ENCODE measurements around the gene FTH1.
A peak's percentile ranks its signal among the peaks of the same experiment; 100 is the strongest.

Gene FTH1

DNA sequence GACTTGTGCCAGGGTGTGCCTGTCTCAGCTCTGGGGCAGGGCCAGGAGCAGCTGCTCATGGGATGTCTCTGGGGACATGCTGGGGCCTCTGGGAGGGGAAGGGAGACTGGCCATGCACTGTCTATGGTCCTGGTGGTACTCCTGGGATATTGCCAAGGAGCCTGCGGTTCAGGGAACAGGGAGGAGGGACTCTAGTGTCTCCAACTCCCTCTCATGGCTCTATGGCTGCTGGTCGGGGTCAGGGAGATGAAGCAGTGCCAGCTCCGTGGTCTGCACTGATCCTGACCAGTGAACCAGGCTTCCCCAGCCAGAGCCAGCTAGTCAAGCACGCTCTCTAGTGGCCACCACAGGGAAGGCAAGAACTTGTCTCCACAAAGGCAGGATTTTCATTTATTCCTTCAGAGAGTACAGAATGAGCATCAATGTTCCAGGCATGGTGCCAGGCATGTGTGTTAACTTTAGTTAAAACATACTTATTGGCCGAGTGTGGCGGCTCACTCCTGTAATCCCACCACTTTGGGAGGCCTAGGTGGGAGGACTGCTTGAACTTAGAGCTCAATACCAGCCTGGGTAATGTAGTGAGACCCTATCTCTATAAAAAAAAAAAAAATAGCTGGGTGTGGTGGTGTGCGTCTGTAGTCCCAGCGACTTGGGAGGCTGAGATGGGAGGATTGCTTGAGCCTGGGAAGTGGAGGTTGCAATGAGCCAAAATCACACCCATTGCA, 19.8 kb downstream of the FTH1 start:
- DNase-seq, result peak; percentile 28

DNA sequence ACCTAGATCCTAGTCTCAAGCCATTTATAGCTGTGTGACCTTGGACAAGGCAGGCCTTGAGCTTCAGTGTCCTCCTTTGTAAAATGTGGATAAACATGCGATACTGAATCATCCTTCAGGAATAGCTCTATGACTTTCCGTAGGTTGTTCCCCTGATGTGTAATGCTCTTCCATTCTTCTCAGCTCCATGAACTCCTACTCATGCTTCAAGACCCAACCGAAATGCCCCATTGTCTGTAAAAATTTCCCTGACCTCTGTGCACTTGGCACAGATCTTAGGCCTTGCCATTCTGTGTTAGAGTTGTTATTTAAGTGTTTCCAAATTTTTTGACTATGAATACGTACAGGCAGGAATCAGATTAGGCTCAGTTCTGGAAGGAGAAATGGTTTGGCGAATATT, 20.5 kb downstream of the FTH1 start:
- no peak for DNase-seq

DNA sequence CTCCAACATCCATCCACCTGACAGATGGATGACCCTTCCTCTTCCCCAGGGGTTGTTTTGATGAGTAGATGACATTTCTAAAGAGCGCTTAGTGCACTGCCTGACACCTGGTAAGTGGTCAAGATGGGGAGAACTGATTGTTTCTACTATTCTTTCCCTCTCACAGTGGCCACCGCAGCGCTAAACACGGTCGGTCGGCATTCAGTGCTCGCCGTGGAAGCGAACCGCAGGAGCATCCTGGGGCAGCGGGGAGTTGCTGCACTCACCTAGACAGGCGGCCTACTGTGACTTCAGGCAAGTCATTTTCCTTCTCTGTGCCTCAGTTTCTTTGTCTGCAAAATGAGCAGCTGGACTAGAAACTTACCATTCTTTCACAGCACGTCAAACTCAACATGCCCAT, 22.2 kb downstream of the FTH1 start:
- no peak for DNase-seq

DNA sequence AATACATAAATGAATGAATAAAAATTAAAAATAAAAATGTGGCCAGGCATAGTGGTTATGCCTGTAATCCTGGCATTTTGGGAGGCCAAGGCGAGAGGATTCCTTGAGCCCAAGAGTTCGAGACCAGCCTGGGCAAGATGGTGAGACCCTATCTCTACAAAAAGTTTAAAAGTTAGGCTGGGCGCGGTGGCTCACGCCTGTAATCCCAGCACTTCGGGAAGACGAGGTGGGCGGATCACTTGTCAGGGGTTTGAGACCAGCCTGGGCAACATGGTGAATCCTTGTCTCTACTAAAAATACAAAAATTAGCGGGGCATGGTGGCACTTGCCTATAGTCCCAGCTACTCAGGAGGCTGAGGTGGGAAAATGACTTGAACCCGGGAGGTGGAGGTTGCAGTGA, 27.0 kb downstream of the FTH1 start:
- no peak for DNase-seq

DNA sequence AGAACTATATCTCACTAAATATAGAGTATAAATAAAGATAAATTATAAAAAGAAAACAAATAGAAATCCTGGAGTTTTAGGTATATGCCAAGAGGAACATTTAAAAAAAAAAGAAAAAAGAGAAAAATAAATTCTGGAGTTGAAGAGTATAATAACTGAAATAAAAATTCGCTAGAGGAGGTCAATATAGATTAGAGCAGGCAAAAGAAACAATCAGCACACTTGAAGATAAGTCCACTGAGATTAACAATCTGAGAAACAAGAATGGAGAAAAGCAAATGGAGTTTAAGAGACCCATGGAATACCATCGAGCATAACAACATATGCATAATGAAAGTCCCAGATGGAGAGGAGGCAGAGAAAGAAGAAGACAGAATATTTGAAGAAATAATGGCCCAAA, 31.6 kb downstream of the FTH1 start:
- no peak for DNase-seq

DNA sequence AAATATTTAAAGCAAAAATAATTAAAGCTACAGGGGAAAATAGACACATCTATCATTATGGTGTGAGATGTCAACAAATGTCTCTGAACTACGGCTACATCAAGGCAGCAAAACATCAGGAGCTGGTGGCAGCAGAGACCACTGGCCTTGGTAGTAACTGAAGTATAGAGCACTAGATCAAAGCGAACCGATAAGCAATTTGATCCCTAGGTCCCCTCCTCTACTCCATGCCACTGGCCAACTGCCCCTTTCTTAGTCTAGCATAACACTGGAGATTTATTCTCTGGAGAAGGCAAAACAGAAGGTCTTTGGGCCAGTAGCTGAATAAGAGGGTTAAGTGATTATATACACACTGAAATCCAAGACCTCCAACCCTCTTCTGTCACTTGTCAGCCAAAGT, 36.5 kb downstream of the FTH1 start:
- DNase-seq, result no peak

DNA sequence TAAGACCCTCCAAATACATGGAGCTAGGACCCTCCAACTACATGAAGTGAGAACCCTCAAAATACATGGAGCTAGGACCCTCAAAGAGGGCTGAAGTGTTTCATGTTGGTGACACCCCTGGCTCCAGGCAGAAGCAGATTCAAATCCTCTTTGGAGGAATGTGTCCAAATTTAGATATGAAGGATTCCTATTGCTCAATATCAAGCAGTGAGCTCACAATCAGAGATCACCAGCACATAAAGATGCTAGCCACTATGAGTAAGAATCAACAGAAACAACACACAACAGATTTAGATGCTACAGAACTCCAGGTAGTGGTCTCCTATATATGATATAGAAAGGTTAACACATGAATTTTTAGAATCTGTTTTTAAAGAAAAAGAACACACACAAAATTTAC, 38.8 kb downstream of the FTH1 start:
- DNase-seq, result no peak

DNA sequence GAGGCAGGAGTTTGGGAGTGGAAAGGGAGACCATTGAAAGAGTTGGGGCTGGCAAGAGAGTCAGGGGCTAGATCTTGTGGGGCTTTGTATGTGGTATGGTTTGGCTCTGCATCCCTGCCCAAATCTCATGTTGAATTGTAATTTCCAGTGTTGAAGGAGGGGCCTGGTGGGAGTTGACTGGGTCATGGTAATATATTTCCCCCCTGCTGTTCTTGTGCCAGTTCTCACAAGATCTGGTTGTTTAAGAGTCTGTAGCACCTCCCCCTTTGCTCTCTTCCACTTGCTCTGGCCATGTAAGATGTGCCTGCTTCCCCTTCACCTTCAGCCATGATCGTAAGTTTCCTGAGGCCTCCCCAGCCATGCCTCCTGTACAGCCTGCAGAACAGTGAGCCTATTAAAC, 39.9 kb downstream of the FTH1 start:
- DNase-seq, result no peak

DNA sequence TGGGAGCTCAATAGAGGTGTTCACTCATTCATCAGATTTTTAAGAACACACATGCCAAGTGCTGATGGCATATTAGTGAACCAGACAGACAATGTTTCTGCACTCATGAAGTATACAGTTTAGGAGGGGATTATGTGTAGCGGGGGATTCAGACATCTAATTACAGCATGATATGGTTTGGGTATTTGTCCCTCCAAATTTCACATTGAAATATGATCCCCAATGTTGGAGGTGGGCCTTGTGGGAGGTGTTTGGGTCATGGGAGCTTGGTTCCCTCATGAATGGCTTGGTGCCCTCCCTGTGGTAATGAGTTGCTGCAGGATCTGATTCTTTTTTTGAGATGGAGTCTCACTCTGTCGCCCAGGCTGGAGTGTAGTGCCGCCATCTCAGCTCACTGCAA, 41.2 kb downstream of the FTH1 start:
- no peak for DNase-seq

DNA sequence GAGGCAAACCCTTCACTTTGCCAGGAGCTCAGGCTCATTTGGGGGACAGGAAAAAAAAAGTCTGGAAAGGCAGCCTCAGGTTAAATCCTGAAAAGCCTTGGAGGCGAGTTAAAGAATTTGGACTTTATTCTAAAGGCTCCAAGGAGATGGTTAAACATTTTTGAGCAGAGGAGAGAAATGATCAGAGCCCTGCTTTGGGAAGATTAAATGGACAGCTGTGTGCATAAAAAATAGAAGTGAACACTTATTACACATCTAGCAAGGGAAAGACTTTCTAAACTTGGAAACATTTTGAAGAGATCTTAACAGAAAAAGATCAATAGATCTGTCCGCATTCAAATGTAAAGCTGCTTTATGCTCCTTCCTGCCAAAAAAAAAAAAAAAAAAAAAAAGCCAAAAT, 41.7 kb downstream of the FTH1 start:
- no peak for DNase-seq

DNA sequence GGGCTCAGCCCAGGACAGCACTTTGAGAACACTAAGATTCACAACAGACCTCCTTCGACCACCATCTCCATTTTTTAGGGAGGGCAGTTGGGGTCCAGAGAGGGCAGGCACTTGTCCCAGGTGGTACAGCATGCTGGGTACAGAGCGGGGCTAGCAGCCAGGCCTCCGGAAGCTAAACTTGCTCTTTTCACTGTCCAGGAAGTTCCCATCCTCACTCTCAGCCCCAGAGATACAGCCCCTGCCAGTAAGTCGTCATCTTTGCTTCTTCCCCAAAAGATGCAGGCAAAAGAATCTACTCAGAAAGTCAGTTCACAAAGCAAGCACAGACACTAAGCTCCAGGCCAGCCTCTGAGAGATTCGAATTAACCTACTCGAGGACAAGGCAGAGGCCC, 43.4 kb downstream of the FTH1 start:
- no peak for DNase-seq

DNA sequence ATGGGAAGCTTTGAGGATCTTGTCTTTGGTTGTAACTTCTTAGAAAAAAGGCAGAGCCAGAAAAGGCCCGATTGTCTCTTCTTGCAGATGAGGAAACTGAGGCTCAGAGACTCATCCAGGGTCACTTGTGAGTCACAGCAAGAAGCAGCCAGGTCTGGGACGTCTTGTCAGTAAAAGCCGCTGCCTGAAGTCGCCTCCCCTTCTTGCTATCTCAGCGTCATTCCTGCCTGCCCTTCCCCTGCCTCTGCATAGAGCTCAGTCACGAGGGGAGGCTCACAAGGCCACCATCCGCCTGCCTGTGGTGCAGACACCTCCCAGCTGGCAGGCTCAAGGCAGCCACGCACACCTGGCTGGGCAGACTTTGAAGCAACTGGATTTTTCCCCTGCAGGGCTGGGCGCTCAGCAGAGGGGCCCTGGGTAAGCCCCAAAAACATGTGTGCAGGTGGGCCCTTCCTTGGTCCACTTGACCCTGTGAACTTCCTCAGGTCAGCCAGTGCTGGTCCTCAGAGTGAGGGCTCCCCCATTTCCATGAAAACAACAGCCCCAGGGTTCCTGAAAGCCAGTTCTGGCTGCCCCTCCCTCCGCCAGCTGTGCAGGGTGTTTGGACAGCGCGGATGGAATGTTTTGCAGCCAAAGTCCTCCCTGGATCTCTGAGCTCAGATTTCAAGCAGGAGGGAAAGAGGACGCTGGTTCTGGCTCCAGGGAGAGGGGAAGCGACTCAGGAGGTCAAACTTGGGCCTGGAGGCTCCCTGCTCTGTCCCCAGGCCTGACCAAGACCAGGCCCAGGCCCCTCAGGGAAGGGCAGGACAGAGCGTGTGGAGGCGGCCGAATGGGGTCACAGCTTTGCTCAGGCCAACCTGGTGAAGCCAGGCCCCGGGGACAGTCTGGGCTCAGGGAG, 44.0 kb downstream of the FTH1 start:
- no peak for DNase-seq

DNA sequence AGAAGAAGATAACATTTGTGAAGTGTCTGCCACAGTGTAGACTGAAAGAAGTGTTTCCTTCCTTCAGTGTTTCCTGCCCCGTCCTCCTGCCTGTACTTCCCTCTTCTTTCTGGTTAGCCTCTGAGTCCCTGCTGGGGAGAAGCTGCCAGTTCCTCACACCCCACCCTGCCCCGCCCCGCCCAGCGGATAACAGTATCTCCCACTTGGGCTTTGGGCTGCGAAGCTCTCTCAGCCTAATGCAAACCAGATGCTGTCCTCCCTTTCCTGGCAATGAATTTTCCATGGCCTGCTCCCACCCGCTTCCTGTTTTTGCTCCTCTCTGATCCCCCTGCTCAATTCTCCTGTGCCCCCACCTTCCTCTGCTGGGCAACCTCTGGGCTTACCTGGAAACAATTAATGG, 44.9 kb downstream of the FTH1 start:
- no peak for DNase-seq

DNA sequence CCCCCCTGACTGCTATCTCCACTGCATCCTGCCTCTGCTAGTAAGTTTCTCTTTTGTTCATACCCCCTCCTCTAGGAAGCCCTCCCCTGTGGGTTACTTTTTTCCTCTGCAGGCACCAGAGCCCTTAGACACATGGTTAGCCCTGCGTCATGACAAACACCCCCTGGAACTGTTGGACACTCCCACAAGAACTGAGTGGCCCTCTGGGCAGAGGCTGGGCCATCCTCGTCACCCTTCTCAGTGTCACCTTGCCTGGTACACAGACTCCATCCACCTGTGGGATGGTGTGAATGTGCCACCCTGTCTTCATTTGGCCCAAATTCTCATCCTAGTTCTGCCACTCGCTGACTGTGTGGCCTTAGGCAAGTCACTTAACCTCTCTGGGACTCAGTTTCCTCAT, 46.0 kb downstream of the FTH1 start:
- DNase-seq, result no peak

DNA sequence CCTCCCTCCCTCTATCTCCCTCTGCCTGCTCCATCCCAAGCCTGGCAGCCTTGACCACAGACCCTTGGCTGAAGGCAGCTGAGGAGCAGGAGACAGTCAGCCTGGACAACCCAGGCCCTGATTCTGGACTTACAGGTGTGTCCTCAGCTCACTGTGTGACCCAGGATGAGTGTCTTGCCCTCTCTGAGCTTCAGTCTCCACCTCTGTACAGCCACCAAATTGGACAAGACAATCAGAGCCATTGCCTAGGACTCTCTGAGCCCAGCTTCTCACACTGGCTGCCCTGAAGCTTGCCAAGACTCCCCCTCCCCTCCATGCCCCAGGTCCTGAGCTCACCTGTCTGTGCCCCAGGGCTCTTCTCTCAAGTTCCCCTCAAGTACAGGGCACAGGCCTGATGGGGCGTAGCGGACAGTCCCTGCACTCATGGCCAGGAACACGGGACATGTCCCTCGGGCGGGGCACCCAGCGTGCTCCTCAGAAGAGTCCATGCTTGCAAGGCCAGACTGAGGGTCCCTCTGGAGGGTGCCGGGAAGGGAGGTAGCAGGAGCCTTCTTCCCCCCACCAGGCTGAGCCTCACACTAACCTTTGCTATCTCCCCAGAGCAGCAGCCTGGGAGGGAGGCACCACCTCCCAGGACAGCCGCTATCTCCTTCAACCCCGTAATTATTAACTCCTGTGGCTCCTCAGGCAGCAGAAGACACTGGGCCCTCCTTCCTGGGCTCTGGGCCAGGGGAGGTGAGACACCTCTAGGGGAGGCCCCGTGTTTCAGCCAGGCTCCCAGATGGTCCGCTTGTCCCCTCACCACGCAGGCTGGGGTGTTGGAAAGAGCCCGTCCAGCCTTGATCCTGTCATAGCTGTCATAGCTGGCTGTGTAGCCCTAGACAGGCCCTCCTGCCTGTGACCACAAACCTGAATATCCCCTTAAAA, 47.5 kb downstream of the FTH1 start:
- no peak for DNase-seq

DNA sequence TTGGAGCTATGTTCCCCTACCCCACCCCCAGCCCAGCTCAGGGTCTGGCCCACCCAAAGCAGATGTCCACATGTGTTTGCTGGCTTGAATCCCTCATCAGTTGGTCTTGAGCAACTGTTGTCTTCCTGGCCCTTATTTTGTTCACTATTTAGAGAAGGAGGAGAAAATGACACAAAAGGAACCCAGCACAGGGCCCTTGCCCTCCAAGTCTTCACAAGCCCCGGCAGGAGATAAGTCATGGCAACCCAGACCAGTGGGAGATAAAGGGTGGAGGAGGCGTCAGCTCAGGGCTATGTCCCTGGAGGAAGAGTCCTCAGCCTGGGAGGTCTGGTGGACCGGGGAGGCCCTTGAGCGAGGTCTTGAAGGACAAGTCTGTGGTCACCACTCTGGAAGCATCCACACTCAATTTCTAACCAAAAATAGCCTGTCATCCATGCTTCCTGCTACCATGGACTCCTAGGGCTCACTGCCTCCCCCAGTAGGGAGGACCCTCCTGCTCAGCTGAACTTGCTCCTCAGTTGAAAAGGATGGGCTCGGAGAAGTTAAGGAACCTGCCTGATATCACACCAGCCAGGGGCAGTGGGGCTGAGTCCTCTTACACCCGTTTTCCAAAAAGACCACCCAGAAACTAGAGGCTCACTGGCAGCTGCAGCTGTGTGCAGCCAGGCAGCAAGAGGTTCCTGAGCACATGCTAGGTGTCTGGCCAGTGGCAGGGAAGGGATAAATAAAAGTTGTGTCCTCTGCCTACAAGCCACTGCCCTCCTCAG, 48.3 kb downstream of the FTH1 start:
- DNase-seq, result no peak

DNA sequence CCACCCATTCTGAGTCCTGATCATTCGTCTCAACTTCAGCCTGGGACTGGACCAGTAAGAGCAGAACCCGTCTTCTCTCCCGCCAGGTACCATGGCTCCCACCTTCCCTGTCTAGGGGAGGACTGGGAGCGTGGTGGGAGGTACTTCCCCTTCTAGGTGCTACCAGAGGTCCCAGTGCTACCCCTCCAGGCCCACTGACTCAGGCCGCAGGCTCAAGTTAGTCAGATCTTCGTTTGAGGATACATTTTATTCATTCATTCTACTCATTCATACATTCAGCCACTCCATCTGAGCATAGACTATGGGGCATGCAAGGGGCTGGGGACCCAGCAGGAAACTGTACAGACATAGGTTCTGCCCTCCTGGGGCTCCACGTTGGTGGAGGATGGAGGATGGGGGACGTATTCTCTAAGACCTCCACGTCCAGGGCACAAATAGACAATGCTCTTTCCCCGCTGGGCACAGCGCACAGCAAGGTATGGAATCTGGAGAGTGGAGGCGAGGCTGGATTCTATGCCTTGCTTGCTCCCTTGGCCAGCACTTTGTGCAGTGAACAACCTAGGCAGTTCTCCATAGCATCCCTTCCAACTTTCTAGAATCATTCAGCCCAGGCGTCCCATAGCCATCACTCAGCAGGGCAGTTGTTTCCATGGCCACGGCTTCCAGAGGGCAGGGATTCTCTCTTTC, 49.0 kb downstream of the FTH1 start:
- DNase-seq, result no peak

DNA sequence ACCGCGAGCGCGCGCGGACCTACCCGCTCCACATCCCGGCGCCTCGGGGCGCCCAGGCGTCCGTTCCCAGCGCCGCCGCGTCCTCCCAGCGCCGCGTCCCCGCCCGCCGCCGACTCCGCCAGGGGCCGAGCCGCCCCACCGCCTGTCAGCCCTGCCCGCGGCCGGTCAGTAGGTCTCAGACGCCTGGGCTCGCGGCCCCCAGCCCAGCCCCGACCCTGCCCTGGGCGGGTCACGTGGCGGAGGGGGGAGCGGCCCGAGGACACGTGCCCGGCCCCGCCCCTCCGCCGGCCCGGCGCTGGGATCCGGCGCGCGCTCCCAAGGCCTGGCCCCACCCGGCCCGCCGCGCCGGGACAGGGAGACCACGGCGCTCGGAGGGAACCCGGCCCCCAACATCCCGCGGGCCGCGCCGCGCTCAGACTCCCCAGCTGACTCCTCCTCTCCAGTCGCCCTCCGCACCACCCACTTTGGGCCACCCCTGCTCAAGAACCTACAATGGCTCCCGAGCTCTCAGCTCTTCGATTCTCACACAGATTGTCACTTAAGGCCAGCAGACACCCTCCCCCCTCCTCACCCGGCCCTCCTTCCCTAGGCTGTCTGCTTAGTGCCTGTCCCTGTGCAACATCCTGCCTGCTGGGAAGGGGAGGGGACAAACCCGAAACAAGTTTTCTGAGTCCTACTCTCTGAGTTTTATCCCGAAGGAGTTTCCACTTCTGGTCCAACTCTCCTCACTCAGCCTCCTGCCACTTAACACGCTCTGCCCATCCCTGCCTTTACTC, 49.9 kb downstream of the FTH1 start, which contains the start of gene RAB3IL1:
Gene RAB3IL1, minus strand, starts transcription at position 233 of the 776 bp plus-strand sequence. Its CDS starts 199 bp downstream, at position 34.
- no peak for DNase-seq

DNA sequence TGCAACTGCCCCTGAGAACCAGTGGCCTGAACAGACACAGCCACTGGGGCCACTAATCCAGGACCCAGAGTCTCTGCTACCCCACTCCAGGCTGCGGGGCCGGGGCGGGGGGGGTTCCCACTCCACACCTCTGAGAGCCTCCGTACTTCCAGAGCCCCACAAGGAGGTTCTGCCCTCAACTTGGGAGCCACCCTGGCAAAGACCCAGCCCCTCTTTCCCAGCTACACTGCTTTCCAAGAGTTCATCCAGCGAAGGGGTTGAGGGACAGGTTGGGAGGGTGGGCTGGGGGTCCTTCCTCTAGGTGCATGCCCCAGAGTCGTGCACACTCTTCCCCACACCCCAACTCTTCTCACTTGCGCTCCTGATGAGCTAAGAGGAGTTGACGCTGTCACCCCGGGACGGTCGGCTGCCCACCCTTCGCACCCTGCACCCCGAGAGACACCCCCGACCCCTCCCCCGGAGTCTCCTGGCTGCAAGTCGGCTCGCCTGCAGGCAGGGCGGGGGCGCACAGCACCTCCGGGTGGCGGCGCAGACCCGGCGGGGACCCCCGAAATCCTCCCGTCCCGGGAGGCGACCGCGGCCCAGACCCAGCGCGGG, 50.6 kb downstream of the FTH1 start:
- no peak for DNase-seq

DNA sequence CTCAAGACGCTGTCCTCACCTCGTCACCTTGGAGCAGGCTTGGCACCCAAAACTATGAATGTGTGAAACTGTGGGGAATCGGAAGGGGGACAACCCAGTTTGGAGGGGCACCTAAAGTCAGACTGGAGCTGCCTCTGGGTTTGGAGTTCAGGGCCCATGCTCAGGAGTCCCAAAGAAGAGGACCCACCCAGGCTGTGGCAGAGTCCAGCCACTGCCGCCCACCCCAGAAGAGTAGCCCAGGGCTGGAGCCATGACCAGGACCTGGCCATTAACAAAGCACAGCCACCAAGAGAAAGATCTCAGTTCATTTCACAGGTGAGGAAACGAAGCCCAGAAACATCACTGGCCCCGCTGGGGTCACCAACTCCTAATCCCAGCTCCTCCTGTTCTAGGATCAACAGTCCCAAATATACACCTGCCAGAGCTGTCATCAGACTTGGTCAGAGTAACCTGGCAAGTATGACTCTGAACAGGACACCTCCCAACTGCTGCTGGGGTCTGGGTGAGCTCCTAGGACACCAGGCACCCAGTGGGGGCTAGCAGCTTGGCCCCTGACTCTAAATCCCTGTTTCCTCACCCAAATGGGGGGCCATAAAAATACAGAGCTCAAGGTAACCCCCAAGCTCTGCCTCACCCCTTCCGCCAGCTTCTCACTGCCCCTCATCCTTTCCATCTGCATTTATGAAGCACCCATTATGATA, 52.8 kb downstream of the FTH1 start:
- no peak for DNase-seq
